IMR-90 (cell line): ENCODE data around the gene ENOX1. TPM values are rescaled to one million over a fixed set of nuclear protein-coding genes. Genes with fewer than 3 reads are reported as not detected.

Experiments
- ATAC-seq: fragments of 200-7000 bp; cut with Tn5 transposase; 2 replicates; pipeline ENCODE4 v1.9.1; 2020; ENCODE audit warnings: low read depth, mild to moderate bottlenecking, moderate library complexity
- BruUV-seq: library from RNA; stranded (reverse); fragments of 400-500 nt; replicated peaks from 2 replicates; lab custom pipeline; 2021; lab: Mats Ljungman, UMichigan
- CTCF ChIA-PET: fragments of 300-600 bp; formaldehyde crosslinking; extraction: SDS; loops from one replicate; lab custom pipeline; 2021; ENCODE audit warnings: antibody characterized with exemption; lab: Yijun Ruan, JAX
- POLR2A ChIA-PET: fragments of 300-600 bp; sonication (Branson Sonifier 250); formaldehyde crosslinking; loops from one replicate; lab custom pipeline; 2022; ENCODE audit warnings: antibody characterized with exemption; ENCODE audit not compliant: unreplicated experiment; lab: Charles Lee
- DNase-seq: peaks from one replicate; pipeline ENCODE4 v3.0.0; 2013
- H2AFZ ChIP-seq: replicated peaks from 2 replicates; pipeline ENCODE3; 2013; ENCODE audit warnings: low read length, mild to moderate bottlenecking; ENCODE audit not compliant: poor library complexity
- H2AK5ac ChIP-seq: 2 replicates; pipeline ENCODE4 v1.6.1; 2013; ENCODE audit warnings: low read depth, low read length, inconsistent platforms
- H2AK9ac ChIP-seq: replicated peaks from 2 replicates; pipeline ENCODE3; 2013; ENCODE audit warnings: mild to moderate bottlenecking, low read depth, low read length, moderate library complexity; ENCODE audit not compliant: poor library complexity
- H2BK120ac ChIP-seq: 2 replicates; pipeline ENCODE4 v1.6.1; 2013; ENCODE audit warnings: low read depth, low read length, inconsistent platforms
- H2BK15ac ChIP-seq: 3 replicates; pipeline ENCODE4 v1.6.1; 2013; ENCODE audit warnings: low read depth, low read length, inconsistent platforms
- H2BK20ac ChIP-seq: 2 replicates; pipeline ENCODE4 v1.6.1; 2013; ENCODE audit warnings: low read depth, mild to moderate bottlenecking, inconsistent platforms, low read length, moderate library complexity
- H2BK5ac ChIP-seq: 2 replicates; pipeline ENCODE4 v1.6.1; 2013; ENCODE audit warnings: mild to moderate bottlenecking, low read depth, low read length, inconsistent platforms; ENCODE audit not compliant: poor library complexity, severe bottlenecking
- H3K14ac ChIP-seq: replicated peaks from 2 replicates; pipeline ENCODE4 v1.6.1; 2013; ENCODE audit warnings: low read depth, low read length, inconsistent platforms
- H3K18ac ChIP-seq: 2 replicates; pipeline ENCODE4 v1.6.1; 2013; ENCODE audit warnings: low read depth, low read length, control low read depth
- H3K23ac ChIP-seq: 2 replicates; pipeline ENCODE4 v1.6.1; 2013; ENCODE audit warnings: low read depth, low read length, inconsistent platforms
- H3K27ac ChIP-seq: 2 replicates; pipeline ENCODE4 v1.5.1; 2013; ENCODE audit warnings: mild to moderate bottlenecking, control low read depth, low read length; ENCODE audit not compliant: insufficient read depth
- H3K27me3 ChIP-seq: 2 replicates; pipeline ENCODE4 v1.6.1; 2013; ENCODE audit warnings: low read length; ENCODE audit not compliant: control insufficient read depth, insufficient read depth
- H3K36me3 ChIP-seq: 2 replicates; pipeline ENCODE4 v1.6.1; 2013; ENCODE audit warnings: low read length, mixed read lengths; ENCODE audit not compliant: control insufficient read depth, insufficient read depth
- H3K4ac ChIP-seq: 2 replicates; pipeline ENCODE4 v1.6.1; 2013; ENCODE audit warnings: low read depth, low read length, inconsistent platforms
- H3K4me1 ChIP-seq: 2 replicates; pipeline ENCODE4 v1.6.1; 2013; ENCODE audit warnings: low read length, mixed read lengths; ENCODE audit not compliant: control insufficient read depth, insufficient read depth
- H3K4me2 ChIP-seq: 2 replicates; pipeline ENCODE4 v1.6.1; 2013; ENCODE audit warnings: low read depth, mild to moderate bottlenecking, control low read depth, low read length, moderate library complexity
- H3K4me3 ChIP-seq: 2 replicates; pipeline ENCODE4 v1.5.1; 2013; ENCODE audit warnings: low read depth, mild to moderate bottlenecking, control low read depth, low read length, moderate library complexity; ENCODE audit not compliant: insufficient read depth
- H3K56ac ChIP-seq: 2 replicates; pipeline ENCODE4 v1.6.1; 2013; ENCODE audit warnings: low read length, inconsistent platforms; ENCODE audit not compliant: insufficient read depth; ENCODE audit errors: extremely low read depth
- H3K79me1 ChIP-seq, 2 experiments: 2 replicates each; pipeline ENCODE4 v1.6.1; 2013; ENCODE audit warnings: low read length in 2 of 2, inconsistent platforms in 1 of 2, low read depth in 1 of 2
- H3K9ac ChIP-seq: 2 replicates; pipeline ENCODE4 v1.6.1; 2013; ENCODE audit warnings: low read depth, low read length, control low read depth
- H3K9me1 ChIP-seq: 2 replicates; pipeline ENCODE4 v1.6.1; 2013; ENCODE audit warnings: low read length, inconsistent platforms; ENCODE audit not compliant: insufficient read depth
- H3K9me3 ChIP-seq: 2 replicates; pipeline ENCODE4 v1.6.1; 2013; ENCODE audit warnings: low read length; ENCODE audit not compliant: control insufficient read depth, insufficient read depth
- H4K20me1 ChIP-seq: 2 replicates; pipeline ENCODE4 v1.6.1; 2013; ENCODE audit warnings: low read length, inconsistent platforms; ENCODE audit not compliant: insufficient read depth
- H4K5ac ChIP-seq: 2 replicates; pipeline ENCODE4 v1.6.1; 2013; ENCODE audit warnings: mild to moderate bottlenecking, low read depth, low read length, control low read depth
- H4K8ac ChIP-seq, 2 experiments: 2 replicates each; pipeline ENCODE4 v1.6.1; 2013; ENCODE audit warnings: low read depth in 2 of 2, low read length in 2 of 2, control low read depth in 1 of 2, inconsistent platforms in 1 of 2
- H4K91ac ChIP-seq: 2 replicates; pipeline ENCODE4 v1.6.1; 2013; ENCODE audit warnings: low read depth, low read length, inconsistent platforms; ENCODE audit not compliant: insufficient read depth
- BHLHE40 ChIP-seq: fragments of 150-350 bp; IDR thresholded peaks from 2 replicates; pipeline ENCODE4 v1.6.1; 2016; ENCODE audit warnings: mild to moderate bottlenecking, low read depth, low read length
- CEBPB ChIP-seq: IDR thresholded peaks from 2 replicates; pipeline ENCODE4 v1.6.1; 2012; ENCODE audit warnings: low read depth, low read length, improper control_type of control experiment
- CHD1 ChIP-seq: IDR thresholded peaks from 2 replicates; pipeline ENCODE4 v1.6.1; 2012; ENCODE audit warnings: low read depth, low read length, improper control_type of control experiment
- CTCF ChIP-seq: conservative IDR thresholded peaks from 2 replicates; pipeline ENCODE4 v1.5.1; 2012; ENCODE audit warnings: mild to moderate bottlenecking, low read depth, low read length, improper control_type of control experiment
- FOS ChIP-seq: fragments of 150-350 bp; IDR thresholded peaks from 2 replicates; pipeline ENCODE4 v1.6.1; 2016; ENCODE audit warnings: low read depth, low read length
- MAFK ChIP-seq: IDR thresholded peaks from 2 replicates; pipeline ENCODE4 v1.6.1; 2012; ENCODE audit warnings: low read depth, low read length, improper control_type of control experiment
- MAZ ChIP-seq: IDR thresholded peaks from 2 replicates; pipeline ENCODE4 v1.6.1; 2012; ENCODE audit warnings: low read depth, mild to moderate bottlenecking, low read length, improper control_type of control experiment, moderate library complexity, borderline replicate concordance
- MXI1 ChIP-seq: IDR thresholded peaks from 2 replicates; pipeline ENCODE4 v1.6.1; 2012; ENCODE audit warnings: low read depth, mild to moderate bottlenecking, low read length, moderate library complexity, borderline replicate concordance
- NFE2L2 ChIP-seq: fragments of 150-350 bp; IDR thresholded peaks from 2 replicates; pipeline ENCODE4 v1.6.1; 2016; ENCODE audit warnings: low read depth, mild to moderate bottlenecking, low read length
- RCOR1 ChIP-seq: IDR thresholded peaks from 2 replicates; pipeline ENCODE4 v1.6.1; 2012; ENCODE audit warnings: mild to moderate bottlenecking, low read length, improper control_type of control experiment; ENCODE audit not compliant: insufficient replicate concordance
- SMC3 ChIP-seq: fragments of 150-350 bp; IDR thresholded peaks from 2 replicates; pipeline ENCODE4 v1.6.1; 2016; ENCODE audit warnings: low read depth, mild to moderate bottlenecking, antibody characterized with exemption, low read length, moderate library complexity
- USF2 ChIP-seq: fragments of 150-350 bp; IDR thresholded peaks from 2 replicates; pipeline ENCODE4 v1.6.1; 2017; ENCODE audit warnings: mild to moderate bottlenecking, antibody characterized with exemption, low read length, low read depth
- WGBS, 2 experiments: methylation state at CpG; one replicate each; pipeline versions ENCODE4 v1.1.5 to v1.1.7; 2013; ENCODE audit warnings: missing lambda C conversion rate in 2 of 2; ENCODE audit not compliant: insufficient read length in 1 of 2; ENCODE audit errors: extremely low coverage in 2 of 2; 5-methylcytosine and 5-hydroxymethylcytosine counted together
- dilution Hi-C: fragments of 300-500 bp; cut with HindIII; formaldehyde crosslinking; loops from one replicate; pipeline ENCODE4 v1.14.3; 2018; ENCODE audit warnings: low sequenced_read_pairs; ENCODE audit not compliant: unreplicated experiment
- in situ Hi-C: fragments of 300-500 bp; cut with MboI; formaldehyde crosslinking; loops from 3 replicates; pipeline ENCODE4 v1.14.3; 2019; ENCODE audit warnings: low sequenced_read_pairs, inconsistent platforms, mixed read lengths
- intact Hi-C: fragments of 100-400 bp; cut with micrococcal nuclease; formaldehyde crosslinking; loops from 2 replicates; pipeline ENCODE4 v1.10.0; 2022
- polyA plus RNA-seq, 3 experiments: library from polyadenylated mRNA; depleted of rRNA; stranded (reverse); fragments of >200 nt; gene quantifications; 2 replicates each; pipeline ENCODE4 v1.2.3, GENCODE V29; 2012; ENCODE audit warnings: low replicate concordance in 1 of 3
- total RNA-seq: library from RNA; depleted of rRNA; stranded (reverse); fragments of >200 nt; gene quantifications from 2 replicates; pipeline ENCODE4 v1.2.3, GENCODE V29; 2012

The ENOX1 gene
- total and polyA plus RNA-seq, 2 of the 4 experiments (the other 2 are of a cell fraction), result 0.99 to 1.3 TPM

- DNase-seq (no peak), ATAC-seq (no peak)
- Histone ChIP-seq H2AFZ (no peak overlapping the region), H4K5ac (peak overlapping the region; percentile 83; the same call in 1 of the 2 replicates), H3K18ac (peak overlapping the region; percentile 95), H3K14ac (no peak overlapping the region), H3K4me1 (peaks cover 5% of the 10 kb centered on the region), H2AK5ac (no peak overlapping the region), H3K36me3 (no peaks in the 10 kb centered on the region), H2AK9ac (no peak overlapping the region), H3K9me3 (no peaks in the 10 kb centered on the region), H3K4me2 (no peak overlapping the region), H2BK15ac (no peak overlapping the region), H3K9me1 (no peaks in the 10 kb centered on the region), H3K4me3 (no peak overlapping the region), H3K27ac (peak overlapping the region; percentile 45; the same call in 1 of the 2 replicates), H3K4ac (no peak overlapping the region), H3K27me3 (no peaks in the 10 kb centered on the region), H2BK20ac (no peak overlapping the region), H3K9ac (no peak overlapping the region), H3K23ac (no peak overlapping the region), H4K20me1 (no peaks in the 10 kb centered on the region), H4K91ac (no peak overlapping the region; the same call in 1 of the 2 replicates), H2BK5ac (no peak overlapping the region), H2BK120ac (no peak overlapping the region), H4K8ac (no peak overlapping the region; a peak in 1 of 4 replicates), H3K56ac (no peak overlapping the region), H3K79me1 (no peaks in the 10 kb centered on the region)
- TF ChIP-seq MAFK (no peak), CHD1 (no peak), FOS (no peak), RCOR1 (no peak), MAZ (no peak), CTCF (no peak), USF2 (no peak), NFE2L2 (no peak), BHLHE40 (no peak), CEBPB (no peak), SMC3 (no peak), MXI1 (no peak)
- BruUV-seq, result no TSS peak
- dilution Hi-C loops, result no loop called here
- POLR2A ChIA-PET, result no interaction called here
- in situ Hi-C loops, result no loop called here
- CTCF ChIA-PET, result no interaction called here
- intact Hi-C loops, result loop anchor here (10.0 kb wide), 1 partner anchor 394 kb away; the partner anchor contains the start of gene ENOX1
- 94% methylated on average over 2 of the region's 4 CpGs; no CpG with 5 or more reads in 1 of the 2 experiments for WGBS, 2 experiments
Measured at GRCh38 chr13:43390619-43391018, 396.2 kb downstream of the ENOX1 start.
